Measurements from ENCODE around the gene MAPKAPK2.

The MAPKAPK2 gene

GRCh38 chr1:206666954-206667665 is 17.6 kb upstream of the MAPKAPK2 start:
- TF ChIP-seq CTCF (IDR thresholded peaks at IDR 0.05; ENCODE audit: low read depth, low read length), result no peak
- H3K4me3 ChIP-seq (ENCODE audit: low read depth, low read length), result no peak overlapping the region

DNA sequence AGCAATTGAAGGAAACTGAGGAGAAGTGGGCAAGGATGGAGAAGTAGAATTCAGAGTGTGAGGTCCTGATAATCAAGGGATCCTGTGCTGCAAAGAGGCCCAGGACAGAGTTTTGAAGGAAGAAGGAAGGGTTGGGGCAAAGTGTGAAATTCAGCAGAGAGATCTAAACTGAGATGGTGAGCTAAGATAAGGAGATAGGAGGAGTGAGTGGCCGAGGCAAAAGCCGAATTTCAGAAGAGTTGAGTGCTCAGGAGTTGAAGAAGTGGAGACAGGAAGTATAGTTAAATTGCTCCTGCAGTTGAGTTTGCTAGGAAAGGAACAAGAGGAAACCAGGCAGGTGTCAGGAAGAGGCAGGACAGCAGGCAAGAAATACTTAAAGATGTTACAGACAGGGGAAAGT is 16.4 kb upstream of the MAPKAPK2 start:
- H3K4me3 ChIP-seq (ENCODE audit: low read depth, low read length), result no peak overlapping the region

DNA sequence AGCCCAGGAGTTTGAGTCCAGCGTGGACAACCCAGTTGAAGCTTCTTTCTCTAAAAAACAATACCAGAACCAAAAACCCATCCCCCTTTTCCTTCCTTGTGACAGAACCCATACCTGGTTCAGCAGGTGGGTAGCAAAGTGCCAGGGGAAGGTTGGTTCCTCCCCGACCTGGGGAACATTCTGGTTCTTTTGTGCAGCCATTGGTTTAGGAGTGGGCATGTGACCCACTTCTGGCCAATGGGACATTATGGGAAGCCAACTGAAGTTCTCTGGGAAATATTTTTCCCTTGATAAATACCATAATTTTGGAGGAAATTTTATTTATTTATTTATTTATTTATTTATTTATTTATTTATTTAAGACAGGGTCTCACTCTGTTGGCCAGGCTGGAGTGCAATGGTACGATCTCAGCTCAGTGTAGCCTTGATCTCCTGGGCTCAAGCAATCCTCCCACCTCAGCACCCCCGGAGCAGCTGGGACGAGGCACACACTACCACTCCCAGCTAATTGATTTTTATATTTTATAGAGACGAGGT is 15.8 kb upstream of the MAPKAPK2 start:
- no peak for TF ChIP-seq CTCF (IDR thresholded peaks at IDR 0.05; ENCODE audit: low read depth, low read length)
- no peak overlapping the region for H3K4me3 ChIP-seq (ENCODE audit: low read depth, low read length)

More for the DNA sequence above, 16.4 kb upstream of the MAPKAPK2 start:
- TF ChIP-seq CTCF (IDR thresholded peaks at IDR 0.05; ENCODE audit: low read depth, low read length), result no peak

- TF ChIP-seq CTCF (IDR thresholded peaks at IDR 0.05; ENCODE audit: low read depth, low read length), result no peak
- no peak overlapping the region for H3K4me3 ChIP-seq (ENCODE audit: low read depth, low read length)
Observed at GRCh38 chr1:206672011-206672688, 12.6 kb upstream of the MAPKAPK2 start.

GRCh38 chr1:206672844-206673758 is 11.6 kb upstream of the MAPKAPK2 start:
- H3K4me3 ChIP-seq (ENCODE audit: low read depth, low read length), result no peak overlapping the region
- no peak for TF ChIP-seq CTCF (IDR thresholded peaks at IDR 0.05; ENCODE audit: low read depth, low read length)

- no peak for TF ChIP-seq CTCF (IDR thresholded peaks at IDR 0.05; ENCODE audit: low read depth, low read length)
- no peak overlapping the region for H3K4me3 ChIP-seq (ENCODE audit: low read depth, low read length)
Observed at GRCh38 chr1:206674236-206674635, 10.5 kb upstream of the MAPKAPK2 start.
